ENCODE results near the gene SEC22C. TPM values are rescaled to one million over a fixed set of nuclear protein-coding genes. Genes with fewer than 3 reads are reported as not detected.
A peak's percentile ranks its signal among the peaks of the same experiment; 100 is the strongest.
"Not testable (repeated sequence)": the region's sequence is repeated elsewhere in the genome, so short reads cannot be mapped to it uniquely, and the experiment has no call there.

The SEC22C gene
- total RNA-seq, 1 donor from 2014 or later, result 40.1 TPM

DNA sequence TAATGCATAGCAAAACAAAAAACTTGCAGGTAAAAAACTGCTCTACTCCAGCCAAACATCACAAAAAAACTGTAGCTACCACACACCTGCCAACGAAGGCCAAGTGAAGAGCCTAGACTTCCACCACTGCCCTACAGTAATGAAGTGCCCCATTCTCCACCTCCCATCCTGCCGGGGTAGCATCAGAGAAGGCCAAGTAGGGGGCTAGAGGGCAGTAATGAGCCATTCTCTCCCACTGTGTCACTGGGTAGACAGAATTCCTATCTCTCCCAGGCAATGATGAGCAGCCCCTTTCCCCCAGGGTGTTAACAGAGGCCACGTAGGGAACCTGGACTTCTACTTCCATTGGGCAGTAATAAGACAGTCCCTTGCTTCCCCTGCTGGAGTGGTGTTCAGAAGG is 9.5 kb downstream of the SEC22C start:
- intact Hi-C loops (cut with micrococcal nuclease), result no loop called here
- no peak overlapping the region for H3K27ac Mint-ChIP-seq
- H3K9me3 Mint-ChIP-seq, result peaks cover 22% of the 10 kb centered on the region
- no peak for DNase-seq (ENCODE audit: low spot score)
- H3K36me3 Mint-ChIP-seq (ENCODE audit: low read depth), result peaks cover 66% of the 10 kb centered on the region
- no peak overlapping the region for H3K4me3 Mint-ChIP-seq (ENCODE audit: low read depth)
- peaks cover 19% of the 10 kb centered on the region for H3K4me1 Mint-ChIP-seq (ENCODE audit: low read depth)
- no peaks in the 10 kb centered on the region for H3K27me3 Mint-ChIP-seq (ENCODE audit: low read depth)

DNA sequence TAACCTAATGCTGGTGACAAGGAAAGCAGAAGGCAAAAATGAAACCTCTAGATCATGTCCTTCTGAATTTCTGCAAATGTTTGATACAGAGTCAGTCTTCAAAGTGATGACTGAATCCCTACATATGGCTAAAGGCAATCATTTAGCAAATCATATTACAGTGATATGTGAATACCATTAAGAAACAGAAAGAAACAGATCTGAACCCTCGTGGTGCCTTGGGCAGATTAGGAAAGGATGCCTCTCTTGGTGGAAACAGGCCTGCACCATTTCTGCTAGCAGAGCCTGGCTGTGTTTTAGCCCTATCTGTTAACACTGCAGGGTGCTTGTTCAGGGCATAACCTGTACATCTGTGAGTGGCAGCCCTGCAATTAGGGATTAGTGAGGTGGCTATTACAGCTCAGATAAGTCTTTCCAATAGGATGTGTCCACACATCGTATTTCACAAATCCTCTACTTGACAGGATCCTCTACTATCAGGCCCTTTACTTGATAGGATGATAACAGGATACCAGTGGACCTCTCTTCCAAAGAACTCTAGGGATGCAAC is 12.1 kb downstream of the SEC22C start:
- no peak for DNase-seq (ENCODE audit: low spot score)
- no peaks in the 10 kb centered on the region for H3K27me3 Mint-ChIP-seq (ENCODE audit: low read depth)
- no peak overlapping the region for H3K4me3 Mint-ChIP-seq (ENCODE audit: low read depth)
- H3K27ac Mint-ChIP-seq, result no peak overlapping the region
- H3K36me3 Mint-ChIP-seq (ENCODE audit: low read depth), result peaks cover 57% of the 10 kb centered on the region
- H3K9me3 Mint-ChIP-seq, result peaks cover 11% of the 10 kb centered on the region
- intact Hi-C loops (cut with micrococcal nuclease), result no loop called here
- peaks cover 10% of the 10 kb centered on the region for H3K4me1 Mint-ChIP-seq (ENCODE audit: low read depth)

GRCh38 chr3:42562047-42562907 is 19.5 kb downstream of the SEC22C start:
- Mint-ChIP-seq H3K36me3 (ENCODE audit: low read depth) (peaks cover 51% of the 10 kb centered on the region), H3K4me1 (ENCODE audit: low read depth) (peaks cover 15% of the 10 kb centered on the region), H3K27me3 (ENCODE audit: low read depth) (no peaks in the 10 kb centered on the region), H3K27ac (peak overlapping the region; percentile 68), H3K9me3 (no peaks in the 10 kb centered on the region), H3K4me3 (ENCODE audit: low read depth) (no peak overlapping the region)
- intact Hi-C loops (cut with micrococcal nuclease), result loop anchor here (5.0 kb wide), 1 partner anchor 180 kb away; no protein-coding TSS in a partner anchor
- DNase-seq (ENCODE audit: low spot score), result no peak

- intact Hi-C loops (cut with micrococcal nuclease), result no loop called here
- Mint-ChIP-seq H3K4me3 (ENCODE audit: low read depth) (no peak overlapping the region), H3K27ac (no peak overlapping the region), H3K27me3 (ENCODE audit: low read depth) (no peaks in the 10 kb centered on the region), H3K36me3 (ENCODE audit: low read depth) (peaks cover 68% of the 10 kb centered on the region), H3K4me1 (ENCODE audit: low read depth) (peaks cover 35% of the 10 kb centered on the region), H3K9me3 (no peaks in the 10 kb centered on the region)
- DNase-seq (ENCODE audit: low spot score), result no peak
Observed at GRCh38 chr3:42557854-42558253, 23.9 kb downstream of the SEC22C start.

- H3K27me3 Mint-ChIP-seq (ENCODE audit: low read depth); H3K4me3 Mint-ChIP-seq (ENCODE audit: low read depth); intact Hi-C loops (cut with micrococcal nuclease); DNase-seq (ENCODE audit: low spot score); H3K9me3 Mint-ChIP-seq: not testable (repeated sequence)
- H3K4me1 Mint-ChIP-seq (ENCODE audit: low read depth), result peaks cover 31% of the 10 kb centered on the region
- peaks cover 71% of the 10 kb centered on the region for H3K36me3 Mint-ChIP-seq (ENCODE audit: low read depth)
- peak overlapping the region; percentile 92 for H3K27ac Mint-ChIP-seq
Observed at GRCh38 chr3:42556817-42557216, 24.9 kb downstream of the SEC22C start.

- H3K36me3 Mint-ChIP-seq (ENCODE audit: low read depth), result peaks cover 73% of the 10 kb centered on the region
- peak overlapping the region; percentile 43 for H3K4me3 Mint-ChIP-seq (ENCODE audit: low read depth)
Observed at GRCh38 chr3:42556089-42556632, 25.6 kb downstream of the SEC22C start.

GRCh38 chr3:42552830-42553229 is 28.9 kb downstream of the SEC22C start:
- Mint-ChIP-seq H3K4me3 (ENCODE audit: low read depth) (no peak overlapping the region), H3K36me3 (ENCODE audit: low read depth) (peaks cover 66% of the 10 kb centered on the region), H3K27me3 (ENCODE audit: low read depth) (no peaks in the 10 kb centered on the region), H3K27ac (no peak overlapping the region), H3K9me3 (no peaks in the 10 kb centered on the region), H3K4me1 (ENCODE audit: low read depth) (peaks cover 27% of the 10 kb centered on the region)
- intact Hi-C loops (cut with micrococcal nuclease), result no loop called here
- DNase-seq (ENCODE audit: low spot score), result no peak

More at GRCh38 chr3:42556089-42556632, 25.6 kb downstream of the SEC22C start:
- intact Hi-C loops (cut with micrococcal nuclease), result no loop called here
- DNase-seq (ENCODE audit: low spot score), result peak; percentile 50
- peak overlapping the region; percentile 92 for H3K27ac Mint-ChIP-seq
- no peaks in the 10 kb centered on the region for H3K9me3 Mint-ChIP-seq
- no peaks in the 10 kb centered on the region for H3K27me3 Mint-ChIP-seq (ENCODE audit: low read depth)
- H3K4me1 Mint-ChIP-seq (ENCODE audit: low read depth), result peaks cover 28% of the 10 kb centered on the region

DNA sequence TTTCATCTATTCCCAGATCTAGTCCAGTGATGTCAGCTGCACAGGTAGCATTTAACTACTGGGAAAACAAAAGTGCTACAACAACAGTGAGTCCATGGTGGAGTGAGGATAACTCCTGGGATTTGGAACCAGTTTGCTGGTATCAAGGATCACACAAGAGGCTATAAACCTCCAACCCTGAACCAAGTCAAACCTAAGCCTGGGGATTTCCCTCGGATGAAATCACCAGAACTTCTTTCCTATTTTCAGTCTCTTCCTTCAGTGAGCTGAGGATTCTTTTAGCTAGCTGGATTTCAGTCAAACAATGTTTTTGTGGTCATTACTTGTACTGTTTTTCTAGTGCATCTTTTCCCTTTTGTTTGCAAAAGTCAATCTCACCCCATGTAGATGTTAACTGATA is 31.5 kb downstream of the SEC22C start:
- DNase-seq (ENCODE audit: low spot score), result no peak
- Mint-ChIP-seq H3K4me3 (ENCODE audit: low read depth) (no peak overlapping the region), H3K9me3 (no peaks in the 10 kb centered on the region), H3K4me1 (ENCODE audit: low read depth) (peaks cover 6% of the 10 kb centered on the region), H3K36me3 (ENCODE audit: low read depth) (peaks cover 44% of the 10 kb centered on the region), H3K27ac (no peak overlapping the region), H3K27me3 (ENCODE audit: low read depth) (no peaks in the 10 kb centered on the region)
- intact Hi-C loops (cut with micrococcal nuclease), result no loop called here

DNA sequence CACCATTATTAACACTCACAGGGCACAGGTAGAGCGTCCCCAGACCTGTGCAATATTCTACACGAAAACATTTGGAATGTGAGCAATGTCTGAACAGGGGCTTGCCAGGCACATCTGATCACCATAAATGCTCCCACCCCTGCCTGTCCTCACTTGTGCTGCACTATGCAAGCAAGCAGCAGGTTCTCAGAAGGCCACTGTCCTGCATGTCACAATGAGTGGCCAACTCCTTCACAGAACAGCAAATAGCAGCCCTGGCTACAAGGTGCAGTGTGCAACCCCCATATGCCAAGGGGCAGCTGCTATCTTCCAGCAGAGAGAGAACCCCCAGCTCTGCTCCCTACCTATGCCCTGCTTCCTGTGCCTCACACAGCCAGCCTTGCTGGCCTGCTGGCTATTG is 32.6 kb downstream of the SEC22C start:
- no peak for DNase-seq (ENCODE audit: low spot score)
- Mint-ChIP-seq H3K36me3 (ENCODE audit: low read depth) (peaks cover 36% of the 10 kb centered on the region), H3K4me1 (ENCODE audit: low read depth) (peaks cover 6% of the 10 kb centered on the region), H3K27me3 (ENCODE audit: low read depth) (no peaks in the 10 kb centered on the region), H3K27ac (no peak overlapping the region), H3K9me3 (no peaks in the 10 kb centered on the region), H3K4me3 (ENCODE audit: low read depth) (no peak overlapping the region)
- intact Hi-C loops (cut with micrococcal nuclease), result loop anchor here (5.0 kb wide), 1 partner anchor 302 kb away; no protein-coding TSS in a partner anchor

DNA sequence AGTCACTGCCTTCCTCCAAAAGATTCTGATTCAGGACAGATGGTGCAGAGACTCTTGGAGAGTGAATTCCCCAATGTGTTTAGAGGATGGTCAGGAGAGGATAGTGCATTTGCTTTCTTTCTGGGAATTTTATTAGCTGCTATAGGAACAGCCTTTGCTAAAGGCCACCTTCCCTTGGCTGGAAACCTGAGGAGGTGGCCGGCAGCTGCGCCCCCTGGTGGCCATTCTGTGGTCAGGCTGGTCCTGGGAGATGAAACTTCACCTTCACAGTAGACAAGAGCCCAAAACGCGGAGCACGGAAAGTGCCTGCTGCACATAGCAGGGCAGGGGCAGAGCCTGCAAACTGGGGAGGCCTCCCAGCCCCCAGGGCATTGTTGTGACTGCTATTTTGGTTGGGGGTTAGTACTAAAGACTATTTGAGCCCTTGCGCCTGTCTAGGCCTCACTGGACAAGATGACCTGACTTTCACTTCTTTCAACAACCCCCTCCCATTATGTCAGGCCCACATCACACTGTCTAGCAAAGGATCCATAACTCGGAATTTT is 34.3 kb downstream of the SEC22C start:
- peak; percentile 37 for DNase-seq (ENCODE audit: low spot score)
- H3K27ac Mint-ChIP-seq, result no peak overlapping the region
- intact Hi-C loops (cut with micrococcal nuclease), result loop anchor here (5.0 kb wide), 1 partner anchor 300 kb away; no protein-coding TSS in a partner anchor

DNA sequence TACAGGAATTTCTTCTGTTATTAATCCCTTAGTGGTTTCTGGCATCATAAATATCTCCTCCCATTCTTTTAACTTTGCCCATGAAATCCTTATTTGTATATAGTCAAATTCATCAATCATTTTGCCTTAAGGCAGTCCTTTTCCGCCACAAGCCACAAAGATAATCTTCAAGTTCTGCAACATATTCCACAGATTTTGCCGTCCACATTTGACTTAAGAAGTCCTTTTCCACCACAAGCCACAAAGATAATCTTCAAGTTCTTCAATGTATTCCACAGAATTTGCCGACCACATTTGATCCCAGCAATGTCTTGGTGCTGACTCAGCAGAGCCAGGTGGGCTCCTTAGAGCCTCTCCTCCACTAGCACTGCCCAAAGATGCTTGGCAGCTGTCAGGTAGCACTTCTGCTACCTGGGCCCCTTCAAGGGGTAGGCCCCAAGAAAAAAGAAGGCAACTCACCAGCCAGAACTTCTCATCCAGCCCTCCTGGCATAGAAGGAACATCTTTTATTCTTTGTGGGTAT is 35.0 kb downstream of the SEC22C start:
- DNase-seq (ENCODE audit: low spot score), result no peak
- intact Hi-C loops (cut with micrococcal nuclease), result loop anchor here (5.0 kb wide), 1 partner anchor 299 kb away; no protein-coding TSS in a partner anchor
- Mint-ChIP-seq H3K36me3 (ENCODE audit: low read depth) (peaks cover 18% of the 10 kb centered on the region), H3K27ac (no peak overlapping the region), H3K9me3 (no peaks in the 10 kb centered on the region), H3K4me3 (ENCODE audit: low read depth) (no peak overlapping the region), H3K27me3 (ENCODE audit: low read depth) (no peaks in the 10 kb centered on the region), H3K4me1 (ENCODE audit: low read depth) (peaks cover 3% of the 10 kb centered on the region)

More for the DNA sequence above, 34.3 kb downstream of the SEC22C start:
- Mint-ChIP-seq H3K36me3 (ENCODE audit: low read depth) (peaks cover 21% of the 10 kb centered on the region), H3K4me1 (ENCODE audit: low read depth) (peaks cover 3% of the 10 kb centered on the region), H3K27me3 (ENCODE audit: low read depth) (no peaks in the 10 kb centered on the region), H3K4me3 (ENCODE audit: low read depth) (no peak overlapping the region), H3K9me3 (no peaks in the 10 kb centered on the region)

DNA sequence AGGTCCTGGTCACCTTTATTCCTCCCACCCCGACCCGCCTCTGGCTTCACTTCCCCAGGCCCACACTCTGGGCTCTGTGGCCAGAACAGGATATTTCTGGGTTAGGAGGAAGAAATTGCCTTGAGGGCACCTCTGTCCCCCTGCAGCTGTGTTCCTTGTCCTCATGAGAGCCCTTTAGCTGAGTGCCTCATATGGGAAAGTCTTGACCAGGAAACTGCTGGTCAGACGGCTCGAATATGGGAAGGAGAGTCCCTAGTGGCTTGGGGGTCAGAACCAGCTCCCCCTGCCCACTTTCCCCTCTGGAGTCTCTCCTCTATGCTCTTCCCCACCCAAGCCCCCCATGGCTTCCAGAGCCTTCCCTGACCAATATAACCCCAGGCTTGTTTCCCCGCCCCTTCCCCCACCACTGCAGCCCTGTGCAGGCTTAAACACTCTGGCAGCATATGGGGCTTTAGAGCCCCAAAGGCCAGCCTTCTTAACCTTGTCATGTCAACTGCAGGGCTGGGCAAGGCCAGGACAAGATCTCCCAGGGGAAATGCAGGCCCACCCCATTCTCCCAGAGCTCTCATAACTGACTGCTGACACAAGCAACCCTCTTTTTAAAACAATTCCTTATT is 36.4 kb downstream of the SEC22C start:
- H3K27ac Mint-ChIP-seq, result no peak overlapping the region
- intact Hi-C loops (cut with micrococcal nuclease), result loop anchor here (5.0 kb wide), 1 partner anchor 298 kb away; no protein-coding TSS in a partner anchor

More for the DNA sequence above, 36.4 kb downstream of the SEC22C start:
- H3K4me3 Mint-ChIP-seq (ENCODE audit: low read depth), result no peak overlapping the region
- no peaks in the 10 kb centered on the region for H3K9me3 Mint-ChIP-seq
- peaks cover under 1% of the 10 kb centered on the region for H3K4me1 Mint-ChIP-seq (ENCODE audit: low read depth)
- DNase-seq (ENCODE audit: low spot score), result no peak
- no peaks in the 10 kb centered on the region for H3K27me3 Mint-ChIP-seq (ENCODE audit: low read depth)
- H3K36me3 Mint-ChIP-seq (ENCODE audit: low read depth), result peaks cover 11% of the 10 kb centered on the region

Measured in activated T-helper 2 cell treated with anti-CD3 and anti-CD28 coated beads, Interferon-gamma antibody, Interleukin-2, Interleukin-4, amounts not matched to agents 10 μg/mL and 5 μg/mL and 100 μg/mL, durations not matched to agents 14 hours and 24 hours and 36 hours (primary cell).